ENCODE measurements around the gene TNFAIP3.

Gene TNFAIP3

GRCh38 chr6:137902699-137903098 lies 35.6 kb downstream of the TNFAIP3 start:
- DNase-seq (ENCODE audit: low spot score) = no peak

GRCh38 chr6:137903274-137903932 lies 36.3 kb downstream of the TNFAIP3 start:
- no peak for DNase-seq (ENCODE audit: low spot score)

GRCh38 chr6:137903933-137904821 lies 37.1 kb downstream of the TNFAIP3 start:
- DNase-seq (ENCODE audit: low spot score) = no peak

- DNase-seq (ENCODE audit: low spot score) = no peak
Measured at GRCh38 chr6:137904822-137905617, 38.0 kb downstream of the TNFAIP3 start.

GRCh38 chr6:137906020-137906472 lies 39.0 kb downstream of the TNFAIP3 start:
- no peak for DNase-seq (ENCODE audit: low spot score)

GRCh38 chr6:137907170-137907569 lies 40.1 kb downstream of the TNFAIP3 start:
- DNase-seq (ENCODE audit: low spot score) = no peak

- DNase-seq (ENCODE audit: low spot score) = no peak
Measured at GRCh38 chr6:137909533-137909932, 42.5 kb downstream of the TNFAIP3 start.

GRCh38 chr6:137910424-137910834 lies 43.4 kb downstream of the TNFAIP3 start:
- no peak for DNase-seq (ENCODE audit: low spot score)

GRCh38 chr6:137910843-137911456 lies 43.9 kb downstream of the TNFAIP3 start:
- DNase-seq (ENCODE audit: low spot score) = no peak

- no peak for DNase-seq (ENCODE audit: low spot score)
Measured at GRCh38 chr6:137911675-137912191, 44.7 kb downstream of the TNFAIP3 start.

- DNase-seq (ENCODE audit: low spot score) = no peak
Measured at GRCh38 chr6:137912813-137913212, 45.8 kb downstream of the TNFAIP3 start.

- no peak for DNase-seq (ENCODE audit: low spot score)
Measured at GRCh38 chr6:137913434-137913833, 46.4 kb downstream of the TNFAIP3 start.

GRCh38 chr6:137913996-137914529 lies 47.0 kb downstream of the TNFAIP3 start:
- DNase-seq (ENCODE audit: low spot score) = no peak

- no peak for DNase-seq (ENCODE audit: low spot score)
Measured at GRCh38 chr6:137914530-137915193, 47.6 kb downstream of the TNFAIP3 start.

- no peak for DNase-seq (ENCODE audit: low spot score)
Measured at GRCh38 chr6:137915790-137916189, 48.7 kb downstream of the TNFAIP3 start.

- DNase-seq (ENCODE audit: low spot score) = no peak
Measured at GRCh38 chr6:137917551-137918325, 50.7 kb downstream of the TNFAIP3 start.

GRCh38 chr6:137919502-137919823 lies 52.4 kb downstream of the TNFAIP3 start:
- no peak for DNase-seq (ENCODE audit: low spot score)

- no peak for DNase-seq (ENCODE audit: low spot score)
Measured at GRCh38 chr6:137919837-137920730, 53.0 kb downstream of the TNFAIP3 start.

GRCh38 chr6:137921823-137922222 lies 54.8 kb downstream of the TNFAIP3 start:
- no peak for DNase-seq (ENCODE audit: low spot score)
